IMR-90 (cell line): ENCODE data around the gene ZFYVE28. TPM values are rescaled to one million over a fixed set of nuclear protein-coding genes. Genes with fewer than 3 reads are reported as not detected.

ENCODE experiments used
- ATAC-seq: fragments of 200-7000 bp; cut with Tn5 transposase; 2 replicates; pipeline ENCODE4 v1.9.1; 2020; ENCODE audit warnings: low read depth, mild to moderate bottlenecking, moderate library complexity
- BruUV-seq: library from RNA; stranded (reverse); fragments of 400-500 nt; replicated peaks from 2 replicates; lab custom pipeline; 2021; lab: Mats Ljungman, UMichigan
- CTCF ChIA-PET: fragments of 300-600 bp; formaldehyde crosslinking; extraction: SDS; loops from one replicate; lab custom pipeline; 2021; ENCODE audit warnings: antibody characterized with exemption; lab: Yijun Ruan, JAX
- POLR2A ChIA-PET: fragments of 300-600 bp; sonication (Branson Sonifier 250); formaldehyde crosslinking; loops from one replicate; lab custom pipeline; 2022; ENCODE audit warnings: antibody characterized with exemption; ENCODE audit not compliant: unreplicated experiment; lab: Charles Lee
- DNase-seq: peaks from one replicate; pipeline ENCODE4 v3.0.0; 2013
- H2AFZ ChIP-seq: replicated peaks from 2 replicates; pipeline ENCODE3; 2013; ENCODE audit warnings: low read length, mild to moderate bottlenecking; ENCODE audit not compliant: poor library complexity
- H2AK5ac ChIP-seq: 2 replicates; pipeline ENCODE4 v1.6.1; 2013; ENCODE audit warnings: low read depth, low read length, inconsistent platforms
- H2AK9ac ChIP-seq: replicated peaks from 2 replicates; pipeline ENCODE3; 2013; ENCODE audit warnings: mild to moderate bottlenecking, low read depth, low read length, moderate library complexity; ENCODE audit not compliant: poor library complexity
- H2BK120ac ChIP-seq: 2 replicates; pipeline ENCODE4 v1.6.1; 2013; ENCODE audit warnings: low read depth, low read length, inconsistent platforms
- H2BK15ac ChIP-seq: 3 replicates; pipeline ENCODE4 v1.6.1; 2013; ENCODE audit warnings: low read depth, low read length, inconsistent platforms
- H2BK20ac ChIP-seq: 2 replicates; pipeline ENCODE4 v1.6.1; 2013; ENCODE audit warnings: low read depth, mild to moderate bottlenecking, inconsistent platforms, low read length, moderate library complexity
- H2BK5ac ChIP-seq: 2 replicates; pipeline ENCODE4 v1.6.1; 2013; ENCODE audit warnings: mild to moderate bottlenecking, low read depth, low read length, inconsistent platforms; ENCODE audit not compliant: poor library complexity, severe bottlenecking
- H3K14ac ChIP-seq: replicated peaks from 2 replicates; pipeline ENCODE4 v1.6.1; 2013; ENCODE audit warnings: low read depth, low read length, inconsistent platforms
- H3K18ac ChIP-seq: 2 replicates; pipeline ENCODE4 v1.6.1; 2013; ENCODE audit warnings: low read depth, low read length, control low read depth
- H3K23ac ChIP-seq: 2 replicates; pipeline ENCODE4 v1.6.1; 2013; ENCODE audit warnings: low read depth, low read length, inconsistent platforms
- H3K27ac ChIP-seq: 2 replicates; pipeline ENCODE4 v1.5.1; 2013; ENCODE audit warnings: mild to moderate bottlenecking, control low read depth, low read length; ENCODE audit not compliant: insufficient read depth
- H3K27me3 ChIP-seq: 2 replicates; pipeline ENCODE4 v1.6.1; 2013; ENCODE audit warnings: low read length; ENCODE audit not compliant: control insufficient read depth, insufficient read depth
- H3K36me3 ChIP-seq: 2 replicates; pipeline ENCODE4 v1.6.1; 2013; ENCODE audit warnings: low read length, mixed read lengths; ENCODE audit not compliant: control insufficient read depth, insufficient read depth
- H3K4ac ChIP-seq: 2 replicates; pipeline ENCODE4 v1.6.1; 2013; ENCODE audit warnings: low read depth, low read length, inconsistent platforms
- H3K4me1 ChIP-seq: 2 replicates; pipeline ENCODE4 v1.6.1; 2013; ENCODE audit warnings: low read length, mixed read lengths; ENCODE audit not compliant: control insufficient read depth, insufficient read depth
- H3K4me2 ChIP-seq: 2 replicates; pipeline ENCODE4 v1.6.1; 2013; ENCODE audit warnings: low read depth, mild to moderate bottlenecking, control low read depth, low read length, moderate library complexity
- H3K4me3 ChIP-seq: 2 replicates; pipeline ENCODE4 v1.5.1; 2013; ENCODE audit warnings: low read depth, mild to moderate bottlenecking, control low read depth, low read length, moderate library complexity; ENCODE audit not compliant: insufficient read depth
- H3K56ac ChIP-seq: 2 replicates; pipeline ENCODE4 v1.6.1; 2013; ENCODE audit warnings: low read length, inconsistent platforms; ENCODE audit not compliant: insufficient read depth; ENCODE audit errors: extremely low read depth
- H3K79me1 ChIP-seq, 2 experiments: 2 replicates each; pipeline ENCODE4 v1.6.1; 2013; ENCODE audit warnings: low read length in 2 of 2, inconsistent platforms in 1 of 2, low read depth in 1 of 2
- H3K9ac ChIP-seq: 2 replicates; pipeline ENCODE4 v1.6.1; 2013; ENCODE audit warnings: low read depth, low read length, control low read depth
- H3K9me1 ChIP-seq: 2 replicates; pipeline ENCODE4 v1.6.1; 2013; ENCODE audit warnings: low read length, inconsistent platforms; ENCODE audit not compliant: insufficient read depth
- H3K9me3 ChIP-seq: 2 replicates; pipeline ENCODE4 v1.6.1; 2013; ENCODE audit warnings: low read length; ENCODE audit not compliant: control insufficient read depth, insufficient read depth
- H4K20me1 ChIP-seq: 2 replicates; pipeline ENCODE4 v1.6.1; 2013; ENCODE audit warnings: low read length, inconsistent platforms; ENCODE audit not compliant: insufficient read depth
- H4K5ac ChIP-seq: 2 replicates; pipeline ENCODE4 v1.6.1; 2013; ENCODE audit warnings: mild to moderate bottlenecking, low read depth, low read length, control low read depth
- H4K8ac ChIP-seq, 2 experiments: 2 replicates each; pipeline ENCODE4 v1.6.1; 2013; ENCODE audit warnings: low read depth in 2 of 2, low read length in 2 of 2, control low read depth in 1 of 2, inconsistent platforms in 1 of 2
- H4K91ac ChIP-seq: 2 replicates; pipeline ENCODE4 v1.6.1; 2013; ENCODE audit warnings: low read depth, low read length, inconsistent platforms; ENCODE audit not compliant: insufficient read depth
- CEBPB ChIP-seq: IDR thresholded peaks from 2 replicates; pipeline ENCODE4 v1.6.1; 2012; ENCODE audit warnings: low read depth, low read length, improper control_type of control experiment
- POLR2A ChIP-seq: IDR thresholded peaks from 2 replicates; pipeline ENCODE4 v1.6.1; 2012; ENCODE audit warnings: mild to moderate bottlenecking, low read depth, low read length
- RFX5 ChIP-seq: IDR thresholded peaks from 2 replicates; pipeline ENCODE4 v1.8.0; 2012; ENCODE audit warnings: low read depth, mild to moderate bottlenecking, low read length, moderate library complexity
- WGBS, 2 experiments: methylation state at CpG; one replicate each; pipeline versions ENCODE4 v1.1.5 to v1.1.7; 2013; ENCODE audit warnings: missing lambda C conversion rate in 2 of 2; ENCODE audit not compliant: insufficient read length in 1 of 2; ENCODE audit errors: extremely low coverage in 2 of 2; 5-methylcytosine and 5-hydroxymethylcytosine counted together
- dilution Hi-C: fragments of 300-500 bp; cut with HindIII; formaldehyde crosslinking; loops from one replicate; pipeline ENCODE4 v1.14.3; 2018; ENCODE audit warnings: low sequenced_read_pairs; ENCODE audit not compliant: unreplicated experiment
- in situ Hi-C: fragments of 300-500 bp; cut with MboI; formaldehyde crosslinking; loops from 3 replicates; pipeline ENCODE4 v1.14.3; 2019; ENCODE audit warnings: low sequenced_read_pairs, inconsistent platforms, mixed read lengths
- intact Hi-C: fragments of 100-400 bp; cut with micrococcal nuclease; formaldehyde crosslinking; loops from 2 replicates; pipeline ENCODE4 v1.10.0; 2022
- polyA plus RNA-seq, 3 experiments: library from polyadenylated mRNA; depleted of rRNA; stranded (reverse); fragments of >200 nt; gene quantifications; 2 replicates each; pipeline ENCODE4 v1.2.3, GENCODE V29; 2012; ENCODE audit warnings: low replicate concordance in 1 of 3
- total RNA-seq: library from RNA; depleted of rRNA; stranded (reverse); fragments of >200 nt; gene quantifications from 2 replicates; pipeline ENCODE4 v1.2.3, GENCODE V29; 2012
- TF ChIP-seq, protein P1 (sequence below): fragments of 150-350 bp; IDR thresholded peaks from 2 replicates; pipeline ENCODE4 v1.6.1; 2016; ENCODE audit warnings: low read depth, mild to moderate bottlenecking, low read length, moderate library complexity, borderline replicate concordance

ZFYVE28 gene
- total and polyA plus RNA-seq, 2 of the 4 experiments (the other 2 are of a cell fraction): 0.36 to 1.2 TPM

GRCh38 chr4:2249526-2250356 lies 168.7 kb downstream of the ZFYVE28 start:
- peaks cover 7 to 22% of the 10 kb centered on the region in 2 experiments; a peak in 3 of 4 replicates for H3K79me1 ChIP-seq
- H3K4me1 ChIP-seq: no peaks in the 10 kb centered on the region
- no peak overlapping the region for H3K23ac ChIP-seq
- H2AK9ac ChIP-seq: no peak overlapping the region
- WGBS, 2 experiments: 96% methylated on average over 8 of the region's 26 CpGs; no CpG with 5 or more reads in 1 of the 2 experiments
- no peak overlapping the region for H2AFZ ChIP-seq
- H3K4me2 ChIP-seq: no peak overlapping the region
- no peaks in the 10 kb centered on the region for H3K9me3 ChIP-seq
- no peaks in the 10 kb centered on the region for H3K27me3 ChIP-seq
- H2BK120ac ChIP-seq: no peak overlapping the region
- H4K91ac ChIP-seq: no peak overlapping the region
- no peak for TF ChIP-seq CEBPB
- no peak for TF ChIP-seq POLR2A
- no peak for TF ChIP-seq RFX5
- TF ChIP-seq, protein P1, sequence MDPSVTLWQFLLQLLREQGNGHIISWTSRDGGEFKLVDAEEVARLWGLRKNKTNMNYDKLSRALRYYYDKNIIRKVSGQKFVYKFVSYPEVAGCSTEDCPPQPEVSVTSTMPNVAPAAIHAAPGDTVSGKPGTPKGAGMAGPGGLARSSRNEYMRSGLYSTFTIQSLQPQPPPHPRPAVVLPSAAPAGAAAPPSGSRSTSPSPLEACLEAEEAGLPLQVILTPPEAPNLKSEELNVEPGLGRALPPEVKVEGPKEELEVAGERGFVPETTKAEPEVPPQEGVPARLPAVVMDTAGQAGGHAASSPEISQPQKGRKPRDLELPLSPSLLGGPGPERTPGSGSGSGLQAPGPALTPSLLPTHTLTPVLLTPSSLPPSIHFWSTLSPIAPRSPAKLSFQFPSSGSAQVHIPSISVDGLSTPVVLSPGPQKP: no peak
- in situ Hi-C loops (no loop called here), dilution Hi-C loops (no loop called here), intact Hi-C loops (no loop called here)
- no peak overlapping the region for H3K14ac ChIP-seq
- 0 out of 2 replicates have a peak, but pooled peaks cover 3% of the 10 kb centered on the region for H3K9me1 ChIP-seq
- peaks cover 32% of the 10 kb centered on the region for H4K20me1 ChIP-seq
- no peak overlapping the region for H2AK5ac ChIP-seq
- no peak overlapping the region for H4K5ac ChIP-seq
- DNase-seq (no peak), ATAC-seq (no peak)
- H3K4me3 ChIP-seq: no peak overlapping the region
- H3K56ac ChIP-seq: no peak overlapping the region
- ChIA-PET POLR2A (no interaction called here), CTCF (no interaction called here)
- BruUV-seq: no TSS peak
- H3K36me3 ChIP-seq: peaks cover 57% of the 10 kb centered on the region
- no peak overlapping the region for H2BK20ac ChIP-seq
- no peak overlapping the region for H3K18ac ChIP-seq
- H3K9ac ChIP-seq: no peak overlapping the region
- H3K4ac ChIP-seq: no peak overlapping the region
- no peak overlapping the region for H2BK15ac ChIP-seq
- no peak overlapping the region for H2BK5ac ChIP-seq
- no peak overlapping the region for H3K27ac ChIP-seq
- H4K8ac ChIP-seq: no peak overlapping the region
